ENCODE measurements around the gene CDYL2. TPM values are rescaled to one million over a fixed set of nuclear protein-coding genes. Genes with fewer than 3 reads are reported as not detected.

CDYL2 gene, protein sequence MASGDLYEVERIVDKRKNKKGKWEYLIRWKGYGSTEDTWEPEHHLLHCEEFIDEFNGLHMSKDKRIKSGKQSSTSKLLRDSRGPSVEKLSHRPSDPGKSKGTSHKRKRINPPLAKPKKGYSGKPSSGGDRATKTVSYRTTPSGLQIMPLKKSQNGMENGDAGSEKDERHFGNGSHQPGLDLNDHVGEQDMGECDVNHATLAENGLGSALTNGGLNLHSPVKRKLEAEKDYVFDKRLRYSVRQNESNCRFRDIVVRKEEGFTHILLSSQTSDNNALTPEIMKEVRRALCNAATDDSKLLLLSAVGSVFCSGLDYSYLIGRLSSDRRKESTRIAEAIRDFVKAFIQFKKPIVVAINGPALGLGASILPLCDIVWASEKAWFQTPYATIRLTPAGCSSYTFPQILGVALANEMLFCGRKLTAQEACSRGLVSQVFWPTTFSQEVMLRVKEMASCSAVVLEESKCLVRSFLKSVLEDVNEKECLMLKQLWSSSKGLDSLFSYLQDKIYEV
- total RNA-seq: 3.0 to 4.6 TPM (median 3.2 TPM) in 3 replicates

DNA sequence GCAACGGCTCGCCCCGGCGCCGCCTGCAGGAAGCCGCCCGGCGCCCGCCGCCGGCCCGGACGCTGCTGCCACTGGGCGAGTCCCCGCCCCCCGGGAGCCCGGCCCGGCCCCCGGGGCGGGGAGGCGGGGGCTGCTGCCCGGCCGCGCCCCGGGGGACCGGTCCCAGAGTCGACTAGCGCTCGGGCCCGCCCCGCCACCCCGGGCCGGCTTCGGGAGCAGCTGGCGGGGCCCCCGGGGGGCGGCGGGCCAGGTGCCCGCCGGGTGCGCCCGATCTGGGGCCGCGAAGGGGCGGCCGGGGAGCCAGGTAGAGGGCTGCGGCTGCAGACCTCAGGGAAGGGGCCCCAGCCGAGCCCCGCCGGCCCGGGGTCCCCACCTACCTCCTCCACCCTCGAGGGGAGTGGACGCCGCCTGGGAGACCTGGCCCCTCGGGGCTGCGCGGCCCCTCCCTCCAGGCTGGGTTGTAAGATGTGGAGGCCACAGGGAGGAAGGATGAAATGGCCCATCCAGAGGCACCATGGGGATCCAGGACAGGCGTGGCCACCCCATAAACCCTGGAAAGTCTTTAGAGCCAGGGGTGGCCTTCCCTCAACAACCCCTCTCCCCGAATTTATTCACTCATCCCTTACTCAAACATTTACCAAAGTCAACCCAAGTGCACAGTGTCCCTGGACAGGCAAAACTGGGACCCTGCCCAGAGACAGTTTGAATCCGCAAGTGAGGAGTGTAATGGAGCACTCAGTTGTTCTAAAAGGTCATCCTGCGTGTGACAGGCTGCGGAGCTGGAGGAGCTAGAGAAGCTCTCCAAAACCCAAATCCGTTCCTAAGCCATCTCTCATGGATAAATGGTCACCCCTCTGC is at the start of gene CDYL2:
TSS of gene CDYL2 (minus strand) at position 73 of the 858 bp plus-strand sequence. CDS start 425 bp downstream, outside the sequence.
- H3K27me3 Mint-ChIP-seq (ENCODE audit: low read depth): peaks cover 38% of the 10 kb centered on the region
- peak within 1 kb of the TSS; percentile 88 for H3K4me3 Mint-ChIP-seq
- peak in 1 of 2 experiments; percentile 23 for DNase-seq (ENCODE audit: low spot score in 2 of 2, unreplicated experiment in 2 of 2)
- peaks cover 9% of the 10 kb centered on the region for H3K9me3 Mint-ChIP-seq
- no peak within 1 kb of the TSS for H3K27ac Mint-ChIP-seq
- H3K36me3 Mint-ChIP-seq: no peaks in the 10 kb centered on the region
- H3K4me1 Mint-ChIP-seq: no peaks in the 10 kb centered on the region
- TF ChIP-seq, protein P1, sequence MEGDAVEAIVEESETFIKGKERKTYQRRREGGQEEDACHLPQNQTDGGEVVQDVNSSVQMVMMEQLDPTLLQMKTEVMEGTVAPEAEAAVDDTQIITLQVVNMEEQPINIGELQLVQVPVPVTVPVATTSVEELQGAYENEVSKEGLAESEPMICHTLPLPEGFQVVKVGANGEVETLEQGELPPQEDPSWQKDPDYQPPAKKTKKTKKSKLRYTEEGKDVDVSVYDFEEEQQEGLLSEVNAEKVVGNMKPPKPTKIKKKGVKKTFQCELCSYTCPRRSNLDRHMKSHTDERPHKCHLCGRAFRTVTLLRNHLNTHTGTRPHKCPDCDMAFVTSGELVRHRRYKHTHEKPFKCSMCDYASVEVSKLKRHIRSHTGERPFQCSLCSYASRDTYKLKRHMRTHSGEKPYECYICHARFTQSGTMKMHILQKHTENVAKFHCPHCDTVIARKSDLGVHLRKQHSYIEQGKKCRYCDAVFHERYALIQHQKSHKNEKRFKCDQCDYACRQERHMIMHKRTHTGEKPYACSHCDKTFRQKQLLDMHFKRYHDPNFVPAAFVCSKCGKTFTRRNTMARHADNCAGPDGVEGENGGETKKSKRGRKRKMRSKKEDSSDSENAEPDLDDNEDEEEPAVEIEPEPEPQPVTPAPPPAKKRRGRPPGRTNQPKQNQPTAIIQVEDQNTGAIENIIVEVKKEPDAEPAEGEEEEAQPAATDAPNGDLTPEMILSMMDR (IDR thresholded peaks at IDR 0.05; ENCODE audit: unreplicated experiment): no peak

DNA sequence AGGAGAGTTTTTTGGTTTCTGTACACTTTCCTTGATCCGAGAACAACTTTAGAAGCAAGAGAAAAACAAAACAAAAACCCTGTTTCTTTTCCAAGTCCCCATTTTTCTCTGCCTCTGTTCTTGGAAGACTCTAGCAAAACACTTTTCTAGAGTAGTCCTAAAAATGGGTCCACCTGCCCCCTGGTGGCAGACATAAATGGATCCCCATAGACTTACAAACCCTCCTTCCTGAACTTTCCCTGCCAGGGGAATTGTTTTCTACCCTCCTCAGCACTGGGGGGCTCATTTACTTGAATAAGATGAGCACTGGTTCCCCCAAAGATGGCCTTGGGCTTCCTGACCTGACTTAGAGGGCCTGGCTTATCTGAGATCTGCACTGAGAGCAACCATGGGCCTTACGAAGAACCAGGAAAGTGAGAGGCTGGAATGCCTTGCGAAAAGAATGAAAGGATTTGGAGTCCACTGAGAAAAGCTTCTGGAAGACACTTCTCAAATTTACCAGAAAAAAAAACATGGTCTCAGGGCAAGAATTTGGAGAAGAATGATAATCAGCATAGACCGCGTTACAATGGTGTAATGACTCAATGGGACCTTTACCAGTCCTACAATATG is 48.0 kb upstream of the CDYL2 start:
- Mint-ChIP-seq H3K4me3 (no peak overlapping the region), H3K9me3 (no peaks in the 10 kb centered on the region), H3K27ac (no peak overlapping the region), H3K36me3 (no peaks in the 10 kb centered on the region), H3K4me1 (no peaks in the 10 kb centered on the region), H3K27me3 (ENCODE audit: low read depth) (peaks cover 13% of the 10 kb centered on the region)
- DNase-seq (ENCODE audit: low spot score in 2 of 2, unreplicated experiment in 2 of 2): no peak
- TF ChIP-seq, protein P1 (IDR thresholded peaks at IDR 0.05; ENCODE audit: unreplicated experiment): peak; percentile 62

DNA sequence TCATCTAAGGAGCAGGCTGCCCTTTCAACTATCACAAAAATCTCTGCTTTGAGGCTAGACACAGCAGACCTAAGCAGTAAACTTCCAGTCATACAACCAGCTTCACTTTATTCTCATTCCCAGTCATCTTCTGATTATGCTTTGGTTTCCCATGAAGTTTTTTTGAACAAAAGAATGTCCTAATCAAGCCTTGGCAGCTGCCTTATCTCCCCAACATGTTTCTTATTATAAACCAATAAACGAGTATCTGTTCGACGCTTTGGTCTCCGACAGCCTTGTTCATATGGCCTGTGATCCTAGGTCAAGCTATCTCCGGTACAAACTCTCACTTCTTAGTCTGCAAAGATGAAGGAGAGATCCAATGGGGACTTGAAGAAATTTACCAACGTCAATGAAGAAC is 47.4 kb upstream of the CDYL2 start:
- H3K36me3 Mint-ChIP-seq: no peaks in the 10 kb centered on the region
- TF ChIP-seq, protein P1 (IDR thresholded peaks at IDR 0.05; ENCODE audit: unreplicated experiment): no peak
- H3K9me3 Mint-ChIP-seq: no peaks in the 10 kb centered on the region
- DNase-seq (ENCODE audit: low spot score in 2 of 2, unreplicated experiment in 2 of 2): no peak
- peaks cover 17% of the 10 kb centered on the region for H3K27me3 Mint-ChIP-seq (ENCODE audit: low read depth)
- H3K27ac Mint-ChIP-seq: no peak overlapping the region
- H3K4me3 Mint-ChIP-seq: no peak overlapping the region
- no peaks in the 10 kb centered on the region for H3K4me1 Mint-ChIP-seq

DNA sequence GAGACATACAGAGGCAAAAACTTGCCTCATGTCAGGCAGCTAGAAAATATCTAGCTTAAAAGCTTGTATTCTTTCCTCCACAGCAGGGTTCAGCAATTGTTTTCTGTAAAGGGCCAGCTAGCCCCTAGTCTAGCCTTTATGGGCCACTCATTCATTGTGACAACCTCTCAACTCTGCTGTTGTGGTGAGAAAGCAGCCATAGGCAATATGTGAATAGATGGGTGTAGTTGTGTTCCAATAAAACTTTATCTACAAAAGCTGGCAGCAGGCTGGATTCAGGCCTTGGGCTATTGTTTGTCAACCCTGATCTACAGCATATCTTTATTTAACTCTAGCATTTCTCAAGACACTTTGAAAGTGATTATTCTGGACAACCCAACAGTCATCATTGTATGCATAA is 46.4 kb upstream of the CDYL2 start:
- peaks cover 4% of the 10 kb centered on the region for H3K9me3 Mint-ChIP-seq
- no peaks in the 10 kb centered on the region for H3K36me3 Mint-ChIP-seq
- no peak overlapping the region for H3K27ac Mint-ChIP-seq
- H3K4me1 Mint-ChIP-seq: no peaks in the 10 kb centered on the region
- no peak overlapping the region for H3K4me3 Mint-ChIP-seq
- no peak for DNase-seq (ENCODE audit: low spot score in 2 of 2, unreplicated experiment in 2 of 2)
- peaks cover 17% of the 10 kb centered on the region for H3K27me3 Mint-ChIP-seq (ENCODE audit: low read depth)
- TF ChIP-seq, protein P1 (IDR thresholded peaks at IDR 0.05; ENCODE audit: unreplicated experiment): no peak

DNA sequence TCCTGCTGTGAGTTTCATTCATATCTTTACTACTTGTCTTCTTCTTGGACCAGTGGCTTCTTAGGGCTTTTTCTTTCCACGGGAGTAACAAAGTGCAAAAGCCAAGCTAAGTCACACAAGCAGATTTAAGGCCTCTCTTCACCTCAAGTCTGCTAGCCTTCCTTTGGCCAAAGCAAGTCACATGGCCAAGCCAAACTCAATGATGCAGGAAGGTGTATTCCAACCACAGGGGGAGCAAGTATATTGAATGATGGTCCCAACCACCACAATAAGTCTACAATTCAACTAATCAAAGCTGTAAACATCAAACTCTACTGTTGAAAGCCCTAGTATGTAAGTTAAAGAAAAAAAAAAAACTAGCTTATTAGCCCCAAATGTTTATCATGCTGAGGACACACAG is 44.5 kb upstream of the CDYL2 start:
- H3K27me3 Mint-ChIP-seq (ENCODE audit: low read depth): peaks cover 12% of the 10 kb centered on the region
- peaks cover 14% of the 10 kb centered on the region for H3K9me3 Mint-ChIP-seq
- no peaks in the 10 kb centered on the region for H3K36me3 Mint-ChIP-seq
- DNase-seq (ENCODE audit: low spot score in 2 of 2, unreplicated experiment in 2 of 2): no peak
- H3K4me3 Mint-ChIP-seq: no peak overlapping the region
- no peak overlapping the region for H3K27ac Mint-ChIP-seq
- H3K4me1 Mint-ChIP-seq: no peaks in the 10 kb centered on the region
- TF ChIP-seq, protein P1 (IDR thresholded peaks at IDR 0.05; ENCODE audit: unreplicated experiment): no peak
